ENCODE results near the gene MSANTD1.

The MSANTD1 gene

GRCh38 chr4:3267576-3268394, 18.8 kb downstream of the MSANTD1 start:
- H3K27ac ChIP-seq (ENCODE audit: low read length) = no peak overlapping the region
- H3K9ac ChIP-seq (ENCODE audit: low read length in 2 of 2) = no peak overlapping the region

DNA sequence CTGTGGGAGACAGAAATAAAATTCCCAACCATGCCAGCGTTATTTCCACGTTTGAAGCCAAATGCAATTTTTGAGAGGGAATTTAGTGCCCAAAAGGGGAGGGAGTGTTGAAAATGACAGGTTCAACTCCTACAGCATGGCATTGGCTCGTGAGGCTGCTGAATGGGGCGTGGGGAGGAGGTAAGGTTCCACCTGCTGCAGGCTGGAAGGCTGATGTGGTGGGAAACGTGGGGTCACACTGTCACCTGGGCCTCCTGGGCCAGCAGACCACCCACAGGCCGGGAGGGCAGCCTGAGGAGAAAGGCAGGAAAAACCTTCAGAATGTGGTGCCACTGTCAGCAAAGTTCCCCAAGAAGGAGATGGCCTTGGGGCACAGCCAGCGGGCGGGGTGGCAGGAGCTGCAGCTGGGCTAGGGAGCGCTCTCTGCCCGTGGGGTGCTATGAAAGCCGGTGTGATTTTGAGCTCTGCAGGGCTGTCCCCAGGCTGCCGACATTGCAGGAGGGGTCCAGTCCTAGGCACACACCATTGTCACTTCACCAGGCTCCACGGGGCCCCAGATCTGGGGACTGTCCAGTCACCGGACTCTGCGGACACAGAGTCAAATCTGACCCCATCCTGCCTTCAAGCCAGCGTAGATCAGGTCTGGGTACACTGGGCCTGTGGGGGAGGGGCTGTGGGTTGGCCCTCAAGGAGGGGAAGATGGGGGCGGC, 19.6 kb downstream of the MSANTD1 start:
- Histone ChIP-seq H3K36me3 (ENCODE audit: control insufficient read depth in 2 of 2, insufficient read depth in 2 of 2, low read length in 2 of 2) (no peaks in the 10 kb centered on the region), H3K27ac (ENCODE audit: low read length) (no peak overlapping the region), H3K4me3 (ENCODE audit: low read length in 2 of 2) (no peak overlapping the region), H3K9me3 (ENCODE audit: control insufficient read depth in 2 of 2, low read length in 2 of 2) (no peaks in the 10 kb centered on the region), H3K4me1 (ENCODE audit: control insufficient read depth, insufficient read depth, low read length) (peaks cover 17% of the 10 kb centered on the region), H3K9ac (ENCODE audit: low read length in 2 of 2) (no peak overlapping the region), H3K27me3 (ENCODE audit: control insufficient read depth in 1 of 2, insufficient read depth in 2 of 2, low read length in 2 of 2) (no peaks in the 10 kb centered on the region)

More at GRCh38 chr4:3267576-3268394, 18.8 kb downstream of the MSANTD1 start:
- no peaks in the 10 kb centered on the region for H3K27me3 ChIP-seq (ENCODE audit: control insufficient read depth in 1 of 2, insufficient read depth in 2 of 2, low read length in 2 of 2)
- H3K9me3 ChIP-seq (ENCODE audit: control insufficient read depth in 2 of 2, low read length in 2 of 2) = no peaks in the 10 kb centered on the region
- peaks cover 17% of the 10 kb centered on the region for H3K4me1 ChIP-seq (ENCODE audit: control insufficient read depth, insufficient read depth, low read length)
- no peaks in the 10 kb centered on the region for H3K36me3 ChIP-seq (ENCODE audit: control insufficient read depth in 2 of 2, insufficient read depth in 2 of 2, low read length in 2 of 2)
- H3K4me3 ChIP-seq (ENCODE audit: low read length in 2 of 2) = no peak overlapping the region

DNA sequence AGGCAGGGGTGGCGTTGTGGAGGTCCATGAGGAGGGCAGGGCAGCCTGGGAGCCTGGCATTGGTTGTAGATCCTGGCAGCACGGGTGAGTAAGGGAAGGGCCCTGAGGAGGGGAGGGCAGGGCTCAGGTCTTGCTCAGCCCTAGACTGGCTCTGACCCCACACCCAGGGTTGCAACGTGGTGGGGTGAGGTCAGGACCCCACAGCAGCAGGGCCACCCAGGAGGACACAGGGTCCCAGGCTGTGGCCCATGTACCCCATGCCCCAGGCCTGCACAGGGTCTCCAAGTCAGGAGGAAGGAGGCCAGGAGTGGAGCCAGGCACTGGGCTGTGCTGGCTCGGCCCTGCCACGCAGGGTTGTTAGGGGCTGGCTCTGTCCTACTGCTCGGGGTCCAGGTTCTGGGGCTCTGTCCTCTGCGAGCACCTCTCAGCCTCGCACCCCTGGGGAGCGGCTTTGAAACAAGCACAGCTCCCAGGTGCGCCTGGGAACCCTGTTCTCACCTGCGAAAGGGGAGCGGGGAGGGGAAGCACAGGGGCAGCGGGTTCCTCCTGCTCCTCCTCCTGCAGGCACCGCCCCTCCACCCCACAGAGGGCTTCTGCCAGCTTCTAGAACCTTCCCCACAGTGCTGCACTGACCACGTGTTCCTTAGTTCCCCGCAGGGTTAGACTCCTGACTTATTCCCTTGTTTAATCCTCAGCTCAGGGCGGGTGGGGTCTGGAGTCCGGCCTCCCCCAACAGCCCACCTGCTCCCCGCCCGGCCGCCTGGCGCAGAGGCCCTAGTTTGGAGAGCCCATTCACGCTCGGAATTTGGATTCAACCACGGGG, 20.4 kb downstream of the MSANTD1 start:
- H3K27me3 ChIP-seq (ENCODE audit: control insufficient read depth in 1 of 2, insufficient read depth in 2 of 2, low read length in 2 of 2) = no peaks in the 10 kb centered on the region
- H3K27ac ChIP-seq (ENCODE audit: low read length) = no peak overlapping the region
- no peak overlapping the region for H3K4me3 ChIP-seq (ENCODE audit: low read length in 2 of 2)
- no peaks in the 10 kb centered on the region for H3K9me3 ChIP-seq (ENCODE audit: control insufficient read depth in 2 of 2, low read length in 2 of 2)
- peaks cover 17% of the 10 kb centered on the region for H3K4me1 ChIP-seq (ENCODE audit: control insufficient read depth, insufficient read depth, low read length)
- no peaks in the 10 kb centered on the region for H3K36me3 ChIP-seq (ENCODE audit: control insufficient read depth in 2 of 2, insufficient read depth in 2 of 2, low read length in 2 of 2)
- no peak overlapping the region for H3K9ac ChIP-seq (ENCODE audit: low read length in 2 of 2)

DNA sequence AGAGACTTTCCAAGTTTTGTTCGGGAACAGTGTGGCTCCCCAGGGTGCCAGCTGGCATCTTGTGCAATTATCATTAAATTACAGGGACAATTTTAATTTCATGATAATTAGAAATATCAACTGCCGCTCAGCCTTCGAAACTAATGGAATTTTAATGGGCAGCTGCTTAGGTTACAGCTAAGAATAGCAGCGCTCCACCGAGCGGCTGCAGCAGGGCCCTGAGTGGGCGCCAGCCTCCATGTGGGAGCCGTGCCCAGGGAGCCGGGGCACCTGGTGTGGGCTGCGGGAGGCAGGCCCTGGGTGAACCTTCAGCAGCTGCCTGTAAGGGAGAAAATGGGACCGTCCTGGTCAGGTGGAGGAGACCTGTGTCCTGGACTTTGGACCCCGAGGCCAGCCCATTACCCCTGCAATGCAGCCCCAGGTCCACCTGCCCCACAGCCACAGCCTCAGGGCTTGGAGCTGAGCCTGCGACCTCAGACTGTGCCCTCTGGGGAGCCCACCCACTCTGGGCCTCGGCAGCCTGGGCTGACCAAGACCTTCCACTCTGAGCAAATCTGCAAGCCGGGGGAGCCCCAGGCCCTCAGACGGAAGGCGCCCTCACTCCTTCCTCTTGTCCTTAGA, 21.1 kb downstream of the MSANTD1 start:
- peak overlapping the region in 1 of 2 donors; percentile 9 for H3K9ac ChIP-seq (ENCODE audit: low read length in 2 of 2)
- H3K4me3 ChIP-seq (ENCODE audit: low read length in 2 of 2) = peak overlapping the region in 1 of 2 donors; percentile 29
- no peaks in the 10 kb centered on the region for H3K9me3 ChIP-seq (ENCODE audit: control insufficient read depth in 2 of 2, low read length in 2 of 2)
- no peaks in the 10 kb centered on the region for H3K27me3 ChIP-seq (ENCODE audit: control insufficient read depth in 1 of 2, insufficient read depth in 2 of 2, low read length in 2 of 2)
- peaks cover 17% of the 10 kb centered on the region for H3K4me1 ChIP-seq (ENCODE audit: control insufficient read depth, insufficient read depth, low read length)
- no peaks in the 10 kb centered on the region for H3K36me3 ChIP-seq (ENCODE audit: control insufficient read depth in 2 of 2, insufficient read depth in 2 of 2, low read length in 2 of 2)
- H3K27ac ChIP-seq (ENCODE audit: low read length) = no peak overlapping the region

- no peak overlapping the region for H3K27ac ChIP-seq (ENCODE audit: low read length)
- peaks cover 17% of the 10 kb centered on the region for H3K4me1 ChIP-seq (ENCODE audit: control insufficient read depth, insufficient read depth, low read length)
- H3K27me3 ChIP-seq (ENCODE audit: control insufficient read depth in 1 of 2, insufficient read depth in 2 of 2, low read length in 2 of 2) = no peaks in the 10 kb centered on the region
- no peaks in the 10 kb centered on the region for H3K36me3 ChIP-seq (ENCODE audit: control insufficient read depth in 2 of 2, insufficient read depth in 2 of 2, low read length in 2 of 2)
- H3K9ac ChIP-seq (ENCODE audit: low read length in 2 of 2) = no peak overlapping the region
- no peaks in the 10 kb centered on the region for H3K9me3 ChIP-seq (ENCODE audit: control insufficient read depth in 2 of 2, low read length in 2 of 2)
- no peak overlapping the region for H3K4me3 ChIP-seq (ENCODE audit: low read length in 2 of 2)
Observed at GRCh38 chr4:3271131-3271530, 22.2 kb downstream of the MSANTD1 start.

DNA sequence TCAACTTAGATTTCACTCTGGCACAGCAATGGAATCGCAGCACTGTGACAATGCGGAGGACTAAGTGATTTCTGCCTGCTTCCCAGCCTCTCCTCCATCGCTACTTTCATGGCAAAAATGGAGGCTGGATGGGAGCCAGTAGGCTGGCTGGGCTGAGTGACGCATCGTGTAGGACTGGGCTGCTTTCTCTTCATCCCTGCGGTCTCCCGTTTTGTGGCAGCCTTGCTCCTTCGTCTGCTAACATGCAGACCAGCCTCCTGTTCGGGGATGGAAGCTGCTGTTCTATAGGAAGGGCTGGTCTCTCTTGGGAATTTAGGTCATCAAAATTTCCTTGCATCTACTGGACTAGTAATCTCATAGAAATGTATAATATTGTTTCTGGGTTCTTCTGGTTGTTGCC, 28.0 kb downstream of the MSANTD1 start:
- Histone ChIP-seq H3K4me1 (ENCODE audit: control insufficient read depth, insufficient read depth, low read length) (no peaks in the 10 kb centered on the region), H3K9me3 (ENCODE audit: control insufficient read depth in 2 of 2, low read length in 2 of 2) (no peaks in the 10 kb centered on the region), H3K36me3 (ENCODE audit: control insufficient read depth in 2 of 2, insufficient read depth in 2 of 2, low read length in 2 of 2) (no peaks in the 10 kb centered on the region), H3K4me3 (ENCODE audit: low read length in 2 of 2) (peak overlapping the region; percentile 2 to 35), H3K9ac (ENCODE audit: low read length in 2 of 2) (no peak overlapping the region), H3K27ac (ENCODE audit: low read length) (no peak overlapping the region), H3K27me3 (ENCODE audit: control insufficient read depth in 1 of 2, insufficient read depth in 2 of 2, low read length in 2 of 2) (no peaks in the 10 kb centered on the region)

GRCh38 chr4:3280466-3280865, 31.5 kb downstream of the MSANTD1 start:
- Histone ChIP-seq H3K4me1 (ENCODE audit: control insufficient read depth, insufficient read depth, low read length) (no peaks in the 10 kb centered on the region), H3K9me3 (ENCODE audit: control insufficient read depth in 2 of 2, low read length in 2 of 2) (no peaks in the 10 kb centered on the region), H3K36me3 (ENCODE audit: control insufficient read depth in 2 of 2, insufficient read depth in 2 of 2, low read length in 2 of 2) (no peaks in the 10 kb centered on the region), H3K4me3 (ENCODE audit: low read length in 2 of 2) (no peak overlapping the region), H3K27ac (ENCODE audit: low read length) (no peak overlapping the region), H3K27me3 (ENCODE audit: control insufficient read depth in 1 of 2, insufficient read depth in 2 of 2, low read length in 2 of 2) (peaks cover 0 to 3% of the 10 kb centered on the region in 2 donors), H3K9ac (ENCODE audit: low read length in 2 of 2) (no peak overlapping the region)

GRCh38 chr4:3283483-3283882, 34.5 kb downstream of the MSANTD1 start:
- no peak overlapping the region for H3K27ac ChIP-seq (ENCODE audit: low read length)
- no peak overlapping the region for H3K4me3 ChIP-seq (ENCODE audit: low read length in 2 of 2)
- peaks cover 8% of the 10 kb centered on the region in 2 donors for H3K27me3 ChIP-seq (ENCODE audit: control insufficient read depth in 1 of 2, insufficient read depth in 2 of 2, low read length in 2 of 2)
- H3K9ac ChIP-seq (ENCODE audit: low read length in 2 of 2) = no peak overlapping the region
- no peaks in the 10 kb centered on the region for H3K36me3 ChIP-seq (ENCODE audit: control insufficient read depth in 2 of 2, insufficient read depth in 2 of 2, low read length in 2 of 2)
- H3K4me1 ChIP-seq (ENCODE audit: control insufficient read depth, insufficient read depth, low read length) = peaks cover 3% of the 10 kb centered on the region
- H3K9me3 ChIP-seq (ENCODE audit: control insufficient read depth in 2 of 2, low read length in 2 of 2) = no peaks in the 10 kb centered on the region

- Histone ChIP-seq H3K4me3 (ENCODE audit: low read length in 2 of 2) (no peak overlapping the region), H3K4me1 (ENCODE audit: control insufficient read depth, insufficient read depth, low read length) (peaks cover 3% of the 10 kb centered on the region), H3K9me3 (ENCODE audit: control insufficient read depth in 2 of 2, low read length in 2 of 2) (no peaks in the 10 kb centered on the region), H3K27me3 (ENCODE audit: control insufficient read depth in 1 of 2, insufficient read depth in 2 of 2, low read length in 2 of 2) (peaks cover 8% of the 10 kb centered on the region in 2 donors), H3K36me3 (ENCODE audit: control insufficient read depth in 2 of 2, insufficient read depth in 2 of 2, low read length in 2 of 2) (no peaks in the 10 kb centered on the region), H3K27ac (ENCODE audit: low read length) (no peak overlapping the region), H3K9ac (ENCODE audit: low read length in 2 of 2) (no peak overlapping the region)
Observed at GRCh38 chr4:3283916-3284315, 35.0 kb downstream of the MSANTD1 start.
